ENCODE measurements around the gene MYO1E.
"Not testable (repeated sequence)": the region's sequence is repeated elsewhere in the genome, so short reads cannot be mapped to it uniquely, and the experiment has no call there.

The MYO1E gene

GRCh38 chr15:59133929-59134427 lies 238.7 kb downstream of the MYO1E start:
- no peaks in the 10 kb centered on the region for H3K36me3 ChIP-seq (ENCODE audit: control insufficient read depth, insufficient read depth, low read length)
- no peak for DNase-seq
- no peaks in the 10 kb centered on the region for H3K4me1 ChIP-seq (ENCODE audit: control insufficient read depth, insufficient read depth, low read length, poor library complexity, severe bottlenecking)
- no peak overlapping the region for H3K4me3 ChIP-seq (ENCODE audit: insufficient read depth, low read depth, low read length, poor library complexity, severe bottlenecking)
- no peaks in the 10 kb centered on the region for H3K27me3 ChIP-seq (replicated peaks; ENCODE audit: control insufficient read depth, insufficient read depth, low read length, poor library complexity, severe bottlenecking)
- H3K27ac ChIP-seq (ENCODE audit: insufficient read depth, low read length, poor library complexity, severe bottlenecking), result no peak overlapping the region
- H3K9me3 ChIP-seq (ENCODE audit: control insufficient read depth, low read length), result no peaks in the 10 kb centered on the region

- Histone ChIP-seq H3K27ac (ENCODE audit: insufficient read depth, low read length, poor library complexity, severe bottlenecking) (no peak overlapping the region), H3K36me3 (ENCODE audit: control insufficient read depth, insufficient read depth, low read length) (no peaks in the 10 kb centered on the region), H3K4me3 (ENCODE audit: insufficient read depth, low read depth, low read length, poor library complexity, severe bottlenecking) (no peak overlapping the region), H3K27me3 (replicated peaks; ENCODE audit: control insufficient read depth, insufficient read depth, low read length, poor library complexity, severe bottlenecking) (no peaks in the 10 kb centered on the region), H3K9me3 (ENCODE audit: control insufficient read depth, low read length) (no peaks in the 10 kb centered on the region), H3K4me1 (ENCODE audit: control insufficient read depth, insufficient read depth, low read length, poor library complexity, severe bottlenecking) (no peaks in the 10 kb centered on the region)
- no peak for DNase-seq
Measured at GRCh38 chr15:59131969-59132562, 240.6 kb downstream of the MYO1E start.

GRCh38 chr15:59131456-59131855 lies 241.2 kb downstream of the MYO1E start:
- Histone ChIP-seq H3K9me3 (ENCODE audit: control insufficient read depth, low read length) (no peaks in the 10 kb centered on the region), H3K36me3 (ENCODE audit: control insufficient read depth, insufficient read depth, low read length) (no peaks in the 10 kb centered on the region)

GRCh38 chr15:59127255-59127654 lies 245.4 kb downstream of the MYO1E start:
- not testable (repeated sequence) for H3K9me3 ChIP-seq (ENCODE audit: control insufficient read depth, low read length); H3K4me1 ChIP-seq (ENCODE audit: control insufficient read depth, insufficient read depth, low read length, poor library complexity, severe bottlenecking); H3K4me3 ChIP-seq (ENCODE audit: insufficient read depth, low read depth, low read length, poor library complexity, severe bottlenecking); H3K27me3 ChIP-seq (replicated peaks; ENCODE audit: control insufficient read depth, insufficient read depth, low read length, poor library complexity, severe bottlenecking); H3K27ac ChIP-seq (ENCODE audit: insufficient read depth, low read length, poor library complexity, severe bottlenecking); DNase-seq; H3K36me3 ChIP-seq (ENCODE audit: control insufficient read depth, insufficient read depth, low read length)

More at GRCh38 chr15:59131456-59131855, 241.2 kb downstream of the MYO1E start:
- Histone ChIP-seq H3K27me3 (replicated peaks; ENCODE audit: control insufficient read depth, insufficient read depth, low read length, poor library complexity, severe bottlenecking) (no peaks in the 10 kb centered on the region), H3K4me3 (ENCODE audit: insufficient read depth, low read depth, low read length, poor library complexity, severe bottlenecking) (no peak overlapping the region), H3K27ac (ENCODE audit: insufficient read depth, low read length, poor library complexity, severe bottlenecking) (no peak overlapping the region), H3K4me1 (ENCODE audit: control insufficient read depth, insufficient read depth, low read length, poor library complexity, severe bottlenecking) (no peaks in the 10 kb centered on the region)
- DNase-seq, result no peak

GRCh38 chr15:59125683-59126082 lies 247.0 kb downstream of the MYO1E start:
- H3K4me1 ChIP-seq (ENCODE audit: control insufficient read depth, insufficient read depth, low read length, poor library complexity, severe bottlenecking); DNase-seq; H3K27me3 ChIP-seq (replicated peaks; ENCODE audit: control insufficient read depth, insufficient read depth, low read length, poor library complexity, severe bottlenecking); H3K36me3 ChIP-seq (ENCODE audit: control insufficient read depth, insufficient read depth, low read length); H3K27ac ChIP-seq (ENCODE audit: insufficient read depth, low read length, poor library complexity, severe bottlenecking); H3K4me3 ChIP-seq (ENCODE audit: insufficient read depth, low read depth, low read length, poor library complexity, severe bottlenecking); H3K9me3 ChIP-seq (ENCODE audit: control insufficient read depth, low read length): not testable (repeated sequence)

GRCh38 chr15:59124261-59124660 lies 248.4 kb downstream of the MYO1E start:
- Histone ChIP-seq H3K4me1 (ENCODE audit: control insufficient read depth, insufficient read depth, low read length, poor library complexity, severe bottlenecking) (no peaks in the 10 kb centered on the region), H3K27ac (ENCODE audit: insufficient read depth, low read length, poor library complexity, severe bottlenecking) (no peak overlapping the region), H3K27me3 (replicated peaks; ENCODE audit: control insufficient read depth, insufficient read depth, low read length, poor library complexity, severe bottlenecking) (no peaks in the 10 kb centered on the region), H3K36me3 (ENCODE audit: control insufficient read depth, insufficient read depth, low read length) (no peaks in the 10 kb centered on the region), H3K9me3 (ENCODE audit: control insufficient read depth, low read length) (no peaks in the 10 kb centered on the region), H3K4me3 (ENCODE audit: insufficient read depth, low read depth, low read length, poor library complexity, severe bottlenecking) (no peak overlapping the region)
- no peak for DNase-seq

- DNase-seq, result no peak
- Histone ChIP-seq H3K9me3 (ENCODE audit: control insufficient read depth, low read length) (no peaks in the 10 kb centered on the region), H3K27ac (ENCODE audit: insufficient read depth, low read length, poor library complexity, severe bottlenecking) (no peak overlapping the region), H3K36me3 (ENCODE audit: control insufficient read depth, insufficient read depth, low read length) (no peaks in the 10 kb centered on the region), H3K4me3 (ENCODE audit: insufficient read depth, low read depth, low read length, poor library complexity, severe bottlenecking) (no peak overlapping the region), H3K27me3 (replicated peaks; ENCODE audit: control insufficient read depth, insufficient read depth, low read length, poor library complexity, severe bottlenecking) (no peaks in the 10 kb centered on the region), H3K4me1 (ENCODE audit: control insufficient read depth, insufficient read depth, low read length, poor library complexity, severe bottlenecking) (no peaks in the 10 kb centered on the region)
Measured at GRCh38 chr15:59120937-59121336, 251.7 kb downstream of the MYO1E start.

GRCh38 chr15:59119625-59120024 lies 253.0 kb downstream of the MYO1E start:
- Histone ChIP-seq H3K4me3 (ENCODE audit: insufficient read depth, low read depth, low read length, poor library complexity, severe bottlenecking) (no peak overlapping the region), H3K27me3 (replicated peaks; ENCODE audit: control insufficient read depth, insufficient read depth, low read length, poor library complexity, severe bottlenecking) (no peaks in the 10 kb centered on the region), H3K36me3 (ENCODE audit: control insufficient read depth, insufficient read depth, low read length) (no peaks in the 10 kb centered on the region), H3K4me1 (ENCODE audit: control insufficient read depth, insufficient read depth, low read length, poor library complexity, severe bottlenecking) (no peaks in the 10 kb centered on the region), H3K27ac (ENCODE audit: insufficient read depth, low read length, poor library complexity, severe bottlenecking) (no peak overlapping the region), H3K9me3 (ENCODE audit: control insufficient read depth, low read length) (no peaks in the 10 kb centered on the region)
- no peak for DNase-seq

- Histone ChIP-seq H3K27me3 (replicated peaks; ENCODE audit: control insufficient read depth, insufficient read depth, low read length, poor library complexity, severe bottlenecking) (no peaks in the 10 kb centered on the region), H3K4me3 (ENCODE audit: insufficient read depth, low read depth, low read length, poor library complexity, severe bottlenecking) (no peak overlapping the region), H3K4me1 (ENCODE audit: control insufficient read depth, insufficient read depth, low read length, poor library complexity, severe bottlenecking) (no peaks in the 10 kb centered on the region), H3K27ac (ENCODE audit: insufficient read depth, low read length, poor library complexity, severe bottlenecking) (no peak overlapping the region), H3K9me3 (ENCODE audit: control insufficient read depth, low read length) (no peaks in the 10 kb centered on the region), H3K36me3 (ENCODE audit: control insufficient read depth, insufficient read depth, low read length) (no peaks in the 10 kb centered on the region)
- no peak for DNase-seq
Measured at GRCh38 chr15:59116771-59117170, 255.9 kb downstream of the MYO1E start.

- H3K4me3 ChIP-seq (ENCODE audit: insufficient read depth, low read depth, low read length, poor library complexity, severe bottlenecking), result no peak overlapping the region
- no peak overlapping the region for H3K27ac ChIP-seq (ENCODE audit: insufficient read depth, low read length, poor library complexity, severe bottlenecking)
- no peaks in the 10 kb centered on the region for H3K27me3 ChIP-seq (replicated peaks; ENCODE audit: control insufficient read depth, insufficient read depth, low read length, poor library complexity, severe bottlenecking)
- no peak for DNase-seq
- no peaks in the 10 kb centered on the region for H3K4me1 ChIP-seq (ENCODE audit: control insufficient read depth, insufficient read depth, low read length, poor library complexity, severe bottlenecking)
- H3K36me3 ChIP-seq (ENCODE audit: control insufficient read depth, insufficient read depth, low read length), result no peaks in the 10 kb centered on the region
- no peaks in the 10 kb centered on the region for H3K9me3 ChIP-seq (ENCODE audit: control insufficient read depth, low read length)
Measured at GRCh38 chr15:59116141-59116540, 256.5 kb downstream of the MYO1E start.

Data from effector memory CD4-positive, alpha-beta T cell (primary cell).